ENCODE data around the gene COL27A1.

COL27A1 gene

DNA sequence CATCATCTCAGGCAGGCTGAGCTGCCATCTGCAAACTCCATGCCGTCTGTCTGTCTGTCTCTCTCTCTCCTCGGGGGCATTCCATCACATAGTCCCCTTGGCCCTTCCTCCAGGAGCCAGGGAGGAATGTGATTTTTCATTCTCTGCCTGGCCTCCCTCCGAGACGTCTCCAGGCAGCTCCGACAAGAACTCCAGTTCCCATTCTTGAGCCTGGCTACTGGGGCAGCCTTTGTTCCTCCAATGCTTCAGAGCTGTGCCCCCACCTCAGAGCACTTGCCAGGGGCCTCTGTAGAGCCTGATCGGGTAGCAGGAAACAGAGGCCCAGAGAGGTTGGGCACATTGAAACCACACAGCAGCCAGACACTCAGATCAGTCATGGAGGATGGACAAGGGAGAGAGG lies 74.0 kb downstream of the COL27A1 start:
- DNase-seq = no peak

DNA sequence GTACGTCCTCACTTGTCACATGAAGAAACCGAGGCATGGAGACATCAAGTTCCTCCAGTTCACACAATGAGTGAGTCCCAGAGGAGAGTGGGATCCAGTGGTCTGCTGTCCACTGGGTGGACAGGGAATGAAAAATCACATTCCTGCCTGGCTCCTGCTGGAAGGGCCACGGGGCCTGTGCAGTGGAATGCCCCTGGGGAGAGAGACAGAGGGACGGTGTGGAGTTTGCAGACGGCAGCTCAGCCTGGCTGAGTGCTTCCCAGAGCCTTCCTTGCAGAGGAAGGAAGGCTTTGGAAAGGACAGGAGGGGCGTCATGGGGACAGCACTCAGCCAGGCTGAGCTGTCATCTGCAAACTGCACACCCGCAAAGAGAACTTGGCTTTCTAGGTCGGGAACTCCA lies 74.7 kb downstream of the COL27A1 start:
- no peak for DNase-seq

DNA sequence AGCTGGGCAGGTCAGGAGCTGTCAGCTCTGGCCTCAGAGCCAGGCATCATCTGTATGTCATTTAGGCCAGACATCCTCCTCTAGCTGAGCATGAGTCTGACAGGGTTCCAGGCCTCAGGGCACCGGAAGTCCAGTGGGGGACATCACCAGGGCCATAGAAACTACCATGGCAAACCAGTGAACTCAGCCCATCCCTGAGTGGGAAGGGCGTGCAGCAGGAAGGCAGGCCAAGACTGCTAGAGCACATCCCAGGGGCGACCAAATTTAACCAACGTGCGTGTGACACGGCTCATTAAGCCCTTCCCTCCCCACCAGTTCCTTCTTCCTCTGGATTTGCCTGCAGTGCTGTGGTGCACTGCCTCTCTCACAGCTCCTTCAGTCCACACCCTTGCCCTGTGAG lies 75.9 kb downstream of the COL27A1 start:
- DNase-seq = no peak

DNA sequence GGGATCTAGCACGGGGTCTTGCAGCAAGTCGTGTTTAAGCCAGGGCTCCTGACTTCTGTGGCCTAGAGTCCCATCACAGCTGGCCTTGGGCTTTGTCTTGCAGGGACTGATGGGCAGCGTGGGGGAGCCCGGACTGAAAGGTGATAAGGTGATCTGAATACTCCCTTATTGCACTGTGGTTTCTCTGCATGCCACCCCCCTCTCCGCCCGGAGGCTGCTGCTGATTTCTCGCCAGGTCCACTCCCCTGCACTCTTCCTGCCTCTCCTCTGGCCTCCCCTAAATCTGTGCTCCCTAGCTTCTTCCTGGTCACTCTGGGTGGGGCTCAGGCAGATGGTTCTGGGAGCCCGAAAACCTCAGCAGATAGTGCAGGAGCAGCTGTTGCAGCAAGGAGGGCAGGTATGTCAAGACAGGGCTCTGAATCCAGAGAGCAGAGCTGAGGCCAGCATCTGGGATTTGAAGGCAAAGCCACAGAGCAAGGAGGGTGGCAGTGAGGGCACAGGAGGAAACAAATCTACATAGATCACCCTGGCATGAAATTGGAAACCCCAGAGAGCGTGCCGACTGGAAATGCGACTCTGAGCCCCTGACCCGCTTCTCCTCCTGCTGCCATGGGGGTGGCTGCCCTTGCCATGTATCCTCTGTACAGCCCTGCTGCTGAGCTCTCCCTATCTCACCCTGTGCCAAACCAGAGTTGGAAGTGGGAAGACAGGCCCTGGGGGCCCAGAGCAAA lies 76.5 kb downstream of the COL27A1 start:
- no peak for DNase-seq

DNA sequence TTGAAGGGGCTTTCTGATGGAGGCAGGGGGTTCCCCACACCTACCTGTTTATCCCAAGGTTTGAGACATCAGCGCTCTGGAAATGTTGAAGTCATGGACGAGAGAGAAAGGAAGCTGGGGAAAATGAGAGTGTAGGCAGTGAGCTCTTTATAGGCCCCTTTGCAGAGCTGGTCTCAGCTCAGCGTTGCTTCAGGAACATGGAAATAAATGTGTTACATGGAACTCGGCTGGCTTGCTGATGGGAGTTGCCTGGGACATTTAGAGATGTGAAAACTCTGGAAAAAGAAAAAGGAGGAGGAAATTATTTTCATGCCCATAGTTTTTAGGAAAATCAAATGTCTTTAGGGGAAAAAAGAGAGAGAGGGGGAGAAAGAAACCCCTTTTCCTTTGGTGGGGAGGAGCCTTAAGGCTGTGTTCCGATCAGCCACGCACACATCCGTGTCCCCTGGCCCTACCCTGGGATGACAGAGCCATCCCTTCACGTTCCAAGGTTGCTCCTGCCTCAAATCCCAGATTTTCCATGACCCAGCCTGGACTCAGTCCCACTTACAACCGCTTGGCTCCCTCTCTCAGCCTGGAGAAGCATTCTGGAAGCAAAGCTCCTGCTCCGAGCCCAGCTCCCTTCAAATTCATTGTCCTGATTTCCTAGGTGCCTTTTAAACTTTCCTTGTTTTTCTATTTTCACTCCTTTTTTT lies 78.3 kb downstream of the COL27A1 start:
- no peak for DNase-seq

DNA sequence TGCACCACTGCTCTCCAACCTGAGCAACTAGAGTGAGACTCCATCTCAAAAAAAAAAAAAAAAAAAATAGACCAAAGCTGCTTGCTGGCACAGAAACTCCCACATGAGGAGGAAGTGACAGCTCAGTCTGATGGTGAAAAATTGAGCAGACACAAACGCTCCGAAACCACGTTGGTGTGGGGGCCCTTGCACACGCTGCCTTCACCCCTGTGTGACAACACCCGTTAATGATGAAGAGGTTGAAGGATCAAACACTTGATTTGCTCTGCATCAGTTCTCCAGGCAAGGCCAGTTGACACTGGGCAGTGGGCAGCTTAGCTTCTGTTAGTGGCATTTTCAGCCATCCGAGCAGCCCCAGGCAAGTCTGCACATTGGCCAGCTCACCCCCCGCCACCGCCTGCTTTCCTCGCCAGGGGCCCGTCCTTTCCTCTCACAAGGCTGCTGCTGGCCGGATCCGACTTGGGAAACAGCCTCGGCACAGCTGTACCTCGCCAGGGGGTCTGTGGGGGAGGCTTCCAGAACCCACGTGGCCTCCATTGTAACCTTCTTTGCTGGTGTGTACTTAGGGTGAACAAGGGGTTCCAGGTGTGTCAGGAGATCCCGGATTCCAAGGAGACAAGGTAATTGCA lies 79.8 kb downstream of the COL27A1 start:
- DNase-seq = no peak

DNA sequence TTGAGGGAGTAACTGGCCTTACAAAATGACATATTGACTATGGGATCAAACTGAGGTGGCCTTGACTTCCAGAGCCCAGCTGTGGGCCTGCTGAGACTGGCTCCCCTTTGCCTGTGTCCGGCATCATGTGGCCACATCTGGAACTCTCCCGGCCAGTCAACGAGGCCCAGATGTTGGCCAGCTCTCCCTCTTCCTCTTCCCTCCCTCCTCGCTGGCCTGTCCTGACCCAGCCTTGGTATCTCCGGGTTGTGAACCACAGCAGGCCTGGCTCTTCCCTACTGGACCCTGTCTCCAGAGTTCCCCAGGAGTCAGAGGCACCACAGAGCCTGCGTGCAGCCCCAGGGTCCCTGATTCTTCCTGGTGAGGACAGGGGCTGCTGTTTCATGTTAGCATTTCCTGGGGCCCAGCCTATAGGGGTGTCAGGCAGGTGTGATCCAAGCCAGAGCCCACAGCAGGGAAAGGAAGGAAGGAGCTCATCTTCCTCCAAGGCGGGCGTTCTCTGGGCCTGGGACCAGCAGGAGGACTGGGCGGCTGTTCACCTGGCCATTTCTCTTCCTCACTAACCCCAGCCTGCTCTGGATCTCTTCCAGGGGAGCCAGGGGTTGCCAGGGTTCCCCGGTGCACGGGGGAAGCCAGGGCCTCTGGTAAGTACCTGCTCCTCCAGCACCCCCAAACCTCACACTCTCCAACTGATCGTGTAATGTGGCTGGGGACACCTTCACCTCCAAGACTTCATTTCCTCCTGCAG lies 81.2 kb downstream of the COL27A1 start:
- DNase-seq = no peak

DNA sequence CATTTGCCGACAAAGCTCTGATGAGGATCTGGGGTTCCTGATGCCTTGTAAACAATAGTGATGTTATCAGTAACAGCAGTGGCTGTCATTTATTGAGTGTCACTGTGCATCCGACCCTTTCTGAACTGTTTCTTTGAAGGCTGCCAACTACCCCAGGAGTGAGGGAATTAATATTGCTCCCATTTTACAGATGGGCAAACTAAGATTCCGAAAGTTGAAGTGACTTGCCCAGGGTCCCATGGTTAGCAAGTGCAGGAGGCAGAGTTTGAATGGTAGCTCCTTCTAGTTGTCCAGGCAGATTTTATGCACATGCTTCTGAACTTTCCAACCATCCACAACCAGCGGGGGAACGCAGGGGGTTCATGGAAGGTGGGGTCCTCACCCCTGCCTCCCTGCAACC lies 81.9 kb downstream of the COL27A1 start:
- no peak for DNase-seq

DNA sequence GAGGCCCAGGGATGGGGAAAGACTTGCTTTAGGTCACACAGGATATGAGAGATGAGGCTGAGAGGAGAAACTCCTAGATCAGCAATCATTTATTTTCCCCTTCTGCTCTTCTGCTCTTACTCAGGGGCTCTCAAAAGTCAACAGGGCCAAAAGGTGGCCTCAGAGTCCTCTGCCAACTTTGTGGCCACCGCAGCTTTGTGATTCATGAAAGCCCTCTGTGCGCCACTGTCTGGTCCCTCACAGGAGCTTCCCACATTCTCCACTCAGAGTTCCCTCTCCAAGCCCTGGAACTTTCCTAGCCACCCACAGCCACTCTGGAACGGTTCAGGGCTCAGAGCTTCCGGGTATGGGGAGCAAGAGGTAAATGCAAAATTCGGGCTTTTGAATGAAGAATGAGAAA lies 82.4 kb downstream of the COL27A1 start:
- no peak for DNase-seq

DNA sequence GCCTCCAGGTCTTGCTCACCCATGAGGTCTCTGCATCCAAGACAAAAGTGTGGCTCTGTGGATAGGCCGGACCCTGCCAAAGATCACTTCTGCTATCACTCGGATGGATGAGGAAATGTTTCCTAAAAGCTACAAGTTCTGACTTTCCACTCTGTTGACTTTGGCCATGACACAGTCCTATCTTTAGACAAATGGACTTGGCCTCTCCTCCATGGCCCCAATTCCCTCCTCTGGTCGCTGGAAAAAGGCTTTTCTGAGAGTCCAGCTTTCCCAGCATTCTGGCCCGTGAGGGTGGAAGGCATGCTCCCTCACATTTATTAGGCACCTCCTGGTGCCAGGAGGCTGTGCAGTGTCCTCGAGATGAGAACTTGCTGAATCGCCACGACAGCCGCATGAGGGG lies 83.1 kb downstream of the COL27A1 start:
- DNase-seq = no peak

DNA sequence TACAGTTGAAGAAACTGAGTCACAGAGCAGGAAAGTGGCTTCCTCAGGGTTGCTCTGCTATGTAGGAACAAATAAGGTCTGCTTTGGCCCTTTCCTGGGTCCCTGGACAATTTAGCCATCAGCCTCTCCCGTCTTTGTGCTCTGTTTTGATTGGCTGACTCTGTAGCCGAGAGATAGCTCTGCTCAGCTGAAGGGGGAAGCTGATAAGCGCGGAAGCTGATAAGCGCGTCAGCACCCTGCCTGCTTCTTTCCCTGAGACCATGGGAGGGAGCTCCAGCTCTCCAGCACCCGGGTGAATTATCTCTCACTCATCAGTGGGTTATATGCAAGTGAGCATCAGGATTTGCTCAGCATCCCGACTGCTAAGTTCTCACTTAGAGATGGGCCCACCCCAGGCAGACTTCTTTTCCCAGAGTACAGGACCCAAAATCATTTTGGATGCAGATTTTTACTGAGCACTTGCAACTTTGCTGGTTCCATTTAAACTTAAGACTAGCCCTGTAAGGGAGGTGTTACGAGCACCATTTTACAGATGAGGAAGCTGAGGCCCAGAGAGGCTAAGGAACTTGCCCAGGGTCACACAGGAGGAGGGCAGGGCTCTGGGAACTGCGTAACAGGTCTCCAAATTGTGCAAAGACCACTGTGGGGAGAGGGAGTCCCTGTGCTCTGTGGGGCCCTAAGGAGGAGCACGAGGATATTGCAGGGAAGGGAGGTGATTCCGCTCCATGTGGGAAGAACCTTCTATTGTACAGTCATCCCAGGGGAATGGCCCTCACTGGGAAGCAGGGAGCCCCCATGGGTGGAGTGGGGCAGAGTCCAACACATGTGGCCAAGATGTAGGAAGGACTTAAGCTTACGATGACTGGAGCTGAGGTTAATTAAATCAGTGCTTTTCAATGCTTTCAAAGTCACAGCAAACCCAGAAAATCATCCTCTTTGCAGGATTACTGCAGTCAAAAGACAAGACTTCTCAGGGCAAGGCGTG lies 83.8 kb downstream of the COL27A1 start:
- no peak for DNase-seq

DNA sequence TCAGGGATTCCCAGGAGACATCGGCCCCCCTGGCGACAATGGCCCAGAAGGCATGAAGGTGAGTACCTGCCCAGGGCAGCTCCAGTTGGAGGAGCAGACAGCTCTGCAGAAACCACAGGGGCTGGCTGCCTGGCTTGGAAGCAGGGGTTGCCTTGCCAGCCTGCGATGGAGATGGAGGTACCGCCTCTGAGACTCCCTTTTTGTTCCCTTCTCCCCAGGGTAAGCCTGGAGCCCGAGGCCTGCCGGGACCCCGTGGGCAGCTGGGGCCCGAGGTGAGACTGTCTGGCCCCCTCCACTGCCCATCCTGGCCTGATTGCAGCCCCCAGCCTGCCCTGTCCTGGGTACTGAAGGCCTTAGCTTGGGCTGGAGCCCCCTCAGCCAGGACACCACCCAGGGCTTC lies 84.9 kb downstream of the COL27A1 start:
- no peak for DNase-seq

DNA sequence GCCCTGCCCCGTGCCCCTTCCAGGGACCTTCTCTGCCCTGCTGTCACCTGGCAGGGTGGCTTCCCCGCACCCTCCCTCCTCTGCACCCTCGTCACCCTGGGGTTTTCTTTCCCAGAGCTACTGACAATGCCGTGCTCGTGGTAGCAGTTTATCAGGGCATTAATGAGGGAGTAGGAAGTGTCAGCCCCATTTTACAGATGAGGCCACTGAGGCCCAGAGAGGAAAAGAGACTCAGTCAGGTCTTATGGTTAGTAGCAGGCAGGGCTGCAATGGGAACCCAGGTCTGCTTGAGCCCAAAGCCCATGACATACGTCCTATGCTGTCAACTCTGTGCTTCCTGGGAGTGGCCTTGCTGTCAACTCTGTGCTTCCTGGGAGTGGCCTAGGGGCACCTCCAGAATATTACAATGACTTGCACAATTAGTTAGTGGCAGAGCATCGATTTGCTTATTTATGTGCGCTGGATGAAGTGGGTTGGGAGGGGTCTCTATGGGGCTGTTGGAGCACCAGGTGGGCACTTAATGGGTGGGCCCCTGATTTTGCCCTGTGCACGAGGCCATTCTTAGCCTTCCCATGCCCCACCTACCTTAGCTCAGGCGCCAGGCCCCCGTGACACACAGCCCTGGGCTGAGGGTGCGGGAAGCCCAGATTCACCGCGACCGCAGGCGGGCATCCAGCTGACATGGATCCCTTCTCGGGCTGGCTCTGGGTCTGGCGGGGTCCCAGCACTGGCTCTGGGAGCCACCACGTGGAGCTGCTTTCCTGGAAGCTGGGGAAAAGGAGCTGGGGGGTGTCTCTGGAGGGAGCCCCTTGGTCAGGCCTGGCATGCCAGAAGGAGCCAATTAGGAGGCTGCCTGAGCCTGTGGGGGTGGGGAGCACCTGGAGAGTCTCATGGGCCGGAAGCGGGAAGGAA lies 85.6 kb downstream of the COL27A1 start:
- no peak for DNase-seq

DNA sequence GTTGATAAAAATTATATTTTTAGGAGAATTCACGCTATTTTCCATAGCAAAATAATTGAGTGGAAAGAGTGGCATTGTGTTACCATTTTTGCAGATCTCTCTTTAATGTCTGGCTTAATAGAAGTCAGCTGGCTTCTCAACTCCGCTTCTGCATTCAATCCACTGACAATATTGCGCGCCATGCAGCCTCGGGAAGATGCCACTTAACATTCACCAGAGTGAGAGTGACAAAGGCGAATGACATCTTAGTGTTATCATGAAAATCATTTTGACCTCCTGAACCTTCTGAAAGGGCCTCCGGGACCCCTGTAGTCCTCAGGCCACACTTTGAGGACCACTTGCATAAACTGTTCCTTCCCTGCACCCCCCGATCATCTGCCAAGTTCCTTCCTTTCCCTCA lies 87.5 kb downstream of the COL27A1 start:
- no peak for DNase-seq

DNA sequence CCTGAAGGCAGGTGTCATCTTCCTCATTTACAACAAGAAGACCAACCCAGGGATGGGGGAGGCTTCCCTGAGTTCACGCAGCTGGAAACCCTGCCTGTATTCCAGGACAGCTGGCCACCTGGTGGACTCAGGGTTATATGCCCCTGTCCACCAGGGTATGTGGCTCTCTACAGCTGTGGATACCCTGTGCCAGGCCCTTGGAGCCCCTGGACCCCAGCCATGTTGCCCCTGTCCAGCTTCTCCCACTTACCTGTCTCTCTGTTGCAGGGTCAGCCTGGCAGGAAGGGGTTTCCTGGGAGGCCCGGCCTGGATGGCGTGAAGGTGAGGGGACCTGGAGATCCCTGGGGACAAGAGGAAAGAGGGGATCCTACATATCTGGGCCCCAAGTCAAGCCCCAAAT lies 87.9 kb downstream of the COL27A1 start:
- DNase-seq = no peak

DNA sequence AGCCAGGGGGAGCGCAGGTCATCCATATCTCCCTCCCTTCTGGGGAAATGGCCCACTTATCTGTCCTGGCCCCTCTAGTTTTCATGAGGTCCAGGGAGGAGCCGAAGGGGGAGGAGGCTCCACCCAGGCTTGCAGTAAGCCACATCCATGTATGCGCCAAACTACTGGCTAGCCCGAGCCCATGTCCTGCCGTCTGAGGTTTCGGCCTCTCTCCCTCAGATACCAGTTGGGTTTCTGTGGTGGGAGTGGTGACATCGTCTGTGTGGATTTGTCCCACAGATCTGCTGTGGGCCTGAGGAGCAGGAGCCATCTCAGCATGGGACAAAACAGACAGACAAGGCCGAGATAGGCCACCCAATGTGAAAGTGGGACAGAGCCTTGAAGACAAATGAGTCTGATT lies 89.2 kb downstream of the COL27A1 start:
- DNase-seq = no peak

DNA sequence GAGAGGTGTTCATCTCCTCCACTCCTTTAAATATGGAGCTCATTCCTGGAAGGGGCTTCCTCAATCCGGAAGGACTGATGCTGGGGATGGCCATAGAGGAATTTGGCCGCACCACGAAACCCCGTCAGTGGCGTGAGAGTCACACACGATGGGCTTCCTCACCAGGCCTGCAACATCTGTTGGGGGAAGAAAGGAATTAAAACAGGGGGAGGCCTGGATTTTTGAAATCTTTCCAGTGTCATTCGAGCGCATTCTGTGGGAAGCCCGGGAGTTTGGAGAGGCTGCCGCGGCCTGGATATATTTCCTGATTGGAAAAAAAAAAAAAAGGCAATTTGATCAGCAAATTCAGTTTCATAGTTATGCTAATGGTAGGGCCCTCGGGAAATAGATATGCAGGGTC lies 91.2 kb downstream of the COL27A1 start:
- no peak for DNase-seq

DNA sequence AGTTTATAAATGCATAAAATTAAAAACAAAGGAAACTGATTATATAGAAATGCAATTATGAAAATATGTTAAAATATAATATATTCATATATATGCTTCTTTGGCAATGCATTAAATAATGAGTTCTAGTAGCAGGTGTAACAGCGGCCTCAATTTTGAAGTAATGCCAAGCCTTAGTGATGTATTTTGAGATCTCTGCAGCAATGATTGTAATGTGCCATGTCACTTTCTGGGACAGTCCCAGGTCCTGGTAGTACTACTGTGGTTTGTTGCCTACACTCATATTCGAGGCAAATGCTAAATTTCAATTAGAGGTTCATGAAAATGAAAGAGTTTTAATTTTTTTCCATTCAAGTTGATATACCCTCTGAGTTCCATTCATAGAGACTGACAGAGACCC lies 91.7 kb downstream of the COL27A1 start:
- DNase-seq = no peak

DNA sequence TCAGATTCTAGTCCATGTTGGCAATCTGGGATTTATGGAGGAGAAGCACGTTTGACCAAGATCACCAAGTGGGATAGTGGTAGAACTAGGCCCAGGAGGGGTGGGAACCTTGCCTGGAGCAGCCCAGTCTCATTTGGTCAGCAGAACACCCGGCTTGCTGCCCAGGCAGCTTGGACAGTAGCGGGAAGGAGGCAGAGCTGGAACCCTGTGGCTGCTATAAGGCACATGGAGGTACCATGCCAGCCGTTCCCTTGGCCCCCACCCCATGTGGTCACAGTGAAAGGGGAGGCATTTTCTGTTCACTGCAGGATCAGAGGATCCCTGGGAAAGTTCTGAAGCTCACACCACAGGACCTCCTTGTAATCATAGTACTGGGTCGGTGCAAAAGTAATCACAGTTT lies 92.2 kb downstream of the COL27A1 start:
- DNase-seq = no peak

DNA sequence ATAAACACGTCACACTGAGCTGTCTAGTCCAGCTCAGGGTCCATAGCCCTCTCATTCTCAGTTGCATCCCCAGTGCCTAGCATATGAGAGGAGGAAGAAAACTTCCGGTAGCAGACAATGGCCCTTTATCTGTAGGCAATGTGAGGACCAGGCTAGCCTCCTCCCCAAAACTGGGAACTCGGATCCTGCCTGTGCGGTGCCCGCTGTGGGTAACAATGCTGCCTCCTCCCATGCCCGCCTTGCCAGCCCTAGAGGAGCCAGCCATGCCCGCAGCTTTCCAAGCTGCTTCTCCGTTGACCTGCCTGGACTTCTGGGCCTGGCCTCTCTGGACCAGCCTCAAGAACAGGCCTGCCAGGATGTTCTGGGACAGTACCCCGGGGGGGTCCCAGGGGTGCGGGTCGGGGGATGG lies 93.0 kb downstream of the COL27A1 start:
- no peak for DNase-seq
